IMR-90 (cell line): ENCODE results near the gene CDC42EP4. TPM values are rescaled to one million over a fixed set of nuclear protein-coding genes. Genes with fewer than 3 reads are reported as not detected.

Source experiments
- ATAC-seq: fragments of 200-7000 bp; cut with Tn5 transposase; 2 replicates; pipeline ENCODE4 v1.9.1; 2020; ENCODE audit warnings: low read depth, mild to moderate bottlenecking, moderate library complexity
- BruUV-seq: library from RNA; stranded (reverse); fragments of 400-500 nt; replicated peaks from 2 replicates; lab custom pipeline; 2021; lab: Mats Ljungman, UMichigan
- CTCF ChIA-PET: fragments of 300-600 bp; formaldehyde crosslinking; extraction: SDS; loops from one replicate; lab custom pipeline; 2021; ENCODE audit warnings: antibody characterized with exemption; lab: Yijun Ruan, JAX
- POLR2A ChIA-PET: fragments of 300-600 bp; sonication (Branson Sonifier 250); formaldehyde crosslinking; loops from one replicate; lab custom pipeline; 2022; ENCODE audit warnings: antibody characterized with exemption; ENCODE audit not compliant: unreplicated experiment; lab: Charles Lee
- DNase-seq: peaks from one replicate; pipeline ENCODE4 v3.0.0; 2013
- H2AFZ ChIP-seq: replicated peaks from 2 replicates; pipeline ENCODE3; 2013; ENCODE audit warnings: low read length, mild to moderate bottlenecking; ENCODE audit not compliant: poor library complexity
- H2AK5ac ChIP-seq: 2 replicates; pipeline ENCODE4 v1.6.1; 2013; ENCODE audit warnings: low read depth, low read length, inconsistent platforms
- H2AK9ac ChIP-seq: replicated peaks from 2 replicates; pipeline ENCODE3; 2013; ENCODE audit warnings: mild to moderate bottlenecking, low read depth, low read length, moderate library complexity; ENCODE audit not compliant: poor library complexity
- H2BK120ac ChIP-seq: 2 replicates; pipeline ENCODE4 v1.6.1; 2013; ENCODE audit warnings: low read depth, low read length, inconsistent platforms
- H2BK15ac ChIP-seq: 3 replicates; pipeline ENCODE4 v1.6.1; 2013; ENCODE audit warnings: low read depth, low read length, inconsistent platforms
- H2BK20ac ChIP-seq: 2 replicates; pipeline ENCODE4 v1.6.1; 2013; ENCODE audit warnings: low read depth, mild to moderate bottlenecking, inconsistent platforms, low read length, moderate library complexity
- H2BK5ac ChIP-seq: 2 replicates; pipeline ENCODE4 v1.6.1; 2013; ENCODE audit warnings: mild to moderate bottlenecking, low read depth, low read length, inconsistent platforms; ENCODE audit not compliant: poor library complexity, severe bottlenecking
- H3K14ac ChIP-seq: replicated peaks from 2 replicates; pipeline ENCODE4 v1.6.1; 2013; ENCODE audit warnings: low read depth, low read length, inconsistent platforms
- H3K18ac ChIP-seq: 2 replicates; pipeline ENCODE4 v1.6.1; 2013; ENCODE audit warnings: low read depth, low read length, control low read depth
- H3K23ac ChIP-seq: 2 replicates; pipeline ENCODE4 v1.6.1; 2013; ENCODE audit warnings: low read depth, low read length, inconsistent platforms
- H3K27ac ChIP-seq: 2 replicates; pipeline ENCODE4 v1.5.1; 2013; ENCODE audit warnings: mild to moderate bottlenecking, control low read depth, low read length; ENCODE audit not compliant: insufficient read depth
- H3K27me3 ChIP-seq: 2 replicates; pipeline ENCODE4 v1.6.1; 2013; ENCODE audit warnings: low read length; ENCODE audit not compliant: control insufficient read depth, insufficient read depth
- H3K36me3 ChIP-seq: 2 replicates; pipeline ENCODE4 v1.6.1; 2013; ENCODE audit warnings: low read length, mixed read lengths; ENCODE audit not compliant: control insufficient read depth, insufficient read depth
- H3K4ac ChIP-seq: 2 replicates; pipeline ENCODE4 v1.6.1; 2013; ENCODE audit warnings: low read depth, low read length, inconsistent platforms
- H3K4me1 ChIP-seq: 2 replicates; pipeline ENCODE4 v1.6.1; 2013; ENCODE audit warnings: low read length, mixed read lengths; ENCODE audit not compliant: control insufficient read depth, insufficient read depth
- H3K4me2 ChIP-seq: 2 replicates; pipeline ENCODE4 v1.6.1; 2013; ENCODE audit warnings: low read depth, mild to moderate bottlenecking, control low read depth, low read length, moderate library complexity
- H3K4me3 ChIP-seq: 2 replicates; pipeline ENCODE4 v1.5.1; 2013; ENCODE audit warnings: low read depth, mild to moderate bottlenecking, control low read depth, low read length, moderate library complexity; ENCODE audit not compliant: insufficient read depth
- H3K56ac ChIP-seq: 2 replicates; pipeline ENCODE4 v1.6.1; 2013; ENCODE audit warnings: low read length, inconsistent platforms; ENCODE audit not compliant: insufficient read depth; ENCODE audit errors: extremely low read depth
- H3K79me1 ChIP-seq, 2 experiments: 2 replicates each; pipeline ENCODE4 v1.6.1; 2013; ENCODE audit warnings: low read length in 2 of 2, inconsistent platforms in 1 of 2, low read depth in 1 of 2
- H3K9ac ChIP-seq: 2 replicates; pipeline ENCODE4 v1.6.1; 2013; ENCODE audit warnings: low read depth, low read length, control low read depth
- H3K9me1 ChIP-seq: 2 replicates; pipeline ENCODE4 v1.6.1; 2013; ENCODE audit warnings: low read length, inconsistent platforms; ENCODE audit not compliant: insufficient read depth
- H3K9me3 ChIP-seq: 2 replicates; pipeline ENCODE4 v1.6.1; 2013; ENCODE audit warnings: low read length; ENCODE audit not compliant: control insufficient read depth, insufficient read depth
- H4K20me1 ChIP-seq: 2 replicates; pipeline ENCODE4 v1.6.1; 2013; ENCODE audit warnings: low read length, inconsistent platforms; ENCODE audit not compliant: insufficient read depth
- H4K5ac ChIP-seq: 2 replicates; pipeline ENCODE4 v1.6.1; 2013; ENCODE audit warnings: mild to moderate bottlenecking, low read depth, low read length, control low read depth
- H4K8ac ChIP-seq, 2 experiments: 2 replicates each; pipeline ENCODE4 v1.6.1; 2013; ENCODE audit warnings: low read depth in 2 of 2, low read length in 2 of 2, control low read depth in 1 of 2, inconsistent platforms in 1 of 2
- H4K91ac ChIP-seq: 2 replicates; pipeline ENCODE4 v1.6.1; 2013; ENCODE audit warnings: low read depth, low read length, inconsistent platforms; ENCODE audit not compliant: insufficient read depth
- CEBPB ChIP-seq: IDR thresholded peaks from 2 replicates; pipeline ENCODE4 v1.6.1; 2012; ENCODE audit warnings: low read depth, low read length, improper control_type of control experiment
- MAZ ChIP-seq: IDR thresholded peaks from 2 replicates; pipeline ENCODE4 v1.6.1; 2012; ENCODE audit warnings: low read depth, mild to moderate bottlenecking, low read length, improper control_type of control experiment, moderate library complexity, borderline replicate concordance
- NFE2L2 ChIP-seq: fragments of 150-350 bp; IDR thresholded peaks from 2 replicates; pipeline ENCODE4 v1.6.1; 2016; ENCODE audit warnings: low read depth, mild to moderate bottlenecking, low read length
- RCOR1 ChIP-seq: IDR thresholded peaks from 2 replicates; pipeline ENCODE4 v1.6.1; 2012; ENCODE audit warnings: mild to moderate bottlenecking, low read length, improper control_type of control experiment; ENCODE audit not compliant: insufficient replicate concordance
- RFX5 ChIP-seq: IDR thresholded peaks from 2 replicates; pipeline ENCODE4 v1.8.0; 2012; ENCODE audit warnings: low read depth, mild to moderate bottlenecking, low read length, moderate library complexity
- SMC3 ChIP-seq: fragments of 150-350 bp; IDR thresholded peaks from 2 replicates; pipeline ENCODE4 v1.6.1; 2016; ENCODE audit warnings: low read depth, mild to moderate bottlenecking, antibody characterized with exemption, low read length, moderate library complexity
- WGBS, 2 experiments: methylation state at CpG; one replicate each; pipeline versions ENCODE4 v1.1.5 to v1.1.7; 2013; ENCODE audit warnings: missing lambda C conversion rate in 2 of 2; ENCODE audit not compliant: insufficient read length in 1 of 2; ENCODE audit errors: extremely low coverage in 2 of 2; 5-methylcytosine and 5-hydroxymethylcytosine counted together
- dilution Hi-C: fragments of 300-500 bp; cut with HindIII; formaldehyde crosslinking; loops from one replicate; pipeline ENCODE4 v1.14.3; 2018; ENCODE audit warnings: low sequenced_read_pairs; ENCODE audit not compliant: unreplicated experiment
- in situ Hi-C: fragments of 300-500 bp; cut with MboI; formaldehyde crosslinking; loops from 3 replicates; pipeline ENCODE4 v1.14.3; 2019; ENCODE audit warnings: low sequenced_read_pairs, inconsistent platforms, mixed read lengths
- intact Hi-C: fragments of 100-400 bp; cut with micrococcal nuclease; formaldehyde crosslinking; loops from 2 replicates; pipeline ENCODE4 v1.10.0; 2022
- polyA plus RNA-seq, 3 experiments: library from polyadenylated mRNA; depleted of rRNA; stranded (reverse); fragments of >200 nt; gene quantifications; 2 replicates each; pipeline ENCODE4 v1.2.3, GENCODE V29; 2012; ENCODE audit warnings: low replicate concordance in 1 of 3
- total RNA-seq: library from RNA; depleted of rRNA; stranded (reverse); fragments of >200 nt; gene quantifications from 2 replicates; pipeline ENCODE4 v1.2.3, GENCODE V29; 2012
- TF ChIP-seq, protein P1 (sequence below): fragments of 150-350 bp; IDR thresholded peaks from 2 replicates; pipeline ENCODE4 v1.6.1; 2017; ENCODE audit warnings: mild to moderate bottlenecking, antibody characterized with exemption, low read length, low read depth
- TF ChIP-seq, protein P2 (sequence below): conservative IDR thresholded peaks from 2 replicates; pipeline ENCODE4 v1.5.1; 2012; ENCODE audit warnings: mild to moderate bottlenecking, low read depth, low read length, improper control_type of control experiment

CDC42EP4 gene
- total and polyA plus RNA-seq, 2 of the 4 experiments (the other 2 are of a cell fraction) = 14.3 to 25.8 TPM

DNA sequence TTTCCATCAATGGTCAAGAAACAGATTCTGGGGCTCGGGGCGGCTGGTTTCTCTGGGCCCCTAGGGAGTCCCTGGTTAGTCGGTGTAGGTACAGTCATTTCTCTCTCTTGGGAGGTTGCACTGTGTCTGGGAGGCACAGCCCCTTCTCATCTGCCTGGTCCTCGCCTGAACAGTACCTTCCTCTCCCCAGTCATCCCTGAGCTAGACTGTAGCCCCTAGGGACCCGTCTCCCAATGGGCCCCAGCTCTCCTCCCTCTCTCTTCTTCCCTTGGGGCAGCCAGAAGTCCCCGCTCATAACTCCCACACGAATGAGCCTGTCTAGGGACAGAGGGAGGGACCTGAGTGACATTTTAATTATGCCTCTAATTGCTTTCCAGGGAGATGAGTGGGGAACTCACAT is 29.9 kb downstream of the CDC42EP4 start:
- in situ Hi-C loops (no loop called here), dilution Hi-C loops (no loop called here), intact Hi-C loops (no loop called here)
- Histone ChIP-seq H2BK120ac (no peak overlapping the region), H2AK9ac (peak overlapping the region; percentile 9), H3K9me1 (peaks cover 5% of the 10 kb centered on the region; the same call in 1 of the 2 replicates), H3K23ac (no peak overlapping the region), H3K56ac (no peak overlapping the region), H3K14ac (no peak overlapping the region), H3K4me1 (peaks cover 10% of the 10 kb centered on the region; the same call in 1 of the 2 replicates), H3K4me2 (no peak overlapping the region), H3K4ac (no peak overlapping the region), H3K4me3 (no peak overlapping the region), H4K20me1 (peaks cover 31% of the 10 kb centered on the region), H3K9ac (no peak overlapping the region), H3K27me3 (no peaks in the 10 kb centered on the region), H4K5ac (no peak overlapping the region), H3K9me3 (no peaks in the 10 kb centered on the region), H2BK20ac (no peak overlapping the region), H3K27ac (no peak overlapping the region), H2BK15ac (no peak overlapping the region), H2AK5ac (no peak overlapping the region), H2AFZ (no peak overlapping the region), H3K79me1 (peaks cover 13 to 56% of the 10 kb centered on the region in 2 experiments), H3K36me3 (peaks cover 38% of the 10 kb centered on the region), H3K18ac (no peak overlapping the region), H4K91ac (no peak overlapping the region), H2BK5ac (no peak overlapping the region), H4K8ac (no peak overlapping the region)
- CTCF ChIA-PET = no interaction called here
- TF ChIP-seq, protein P1, sequence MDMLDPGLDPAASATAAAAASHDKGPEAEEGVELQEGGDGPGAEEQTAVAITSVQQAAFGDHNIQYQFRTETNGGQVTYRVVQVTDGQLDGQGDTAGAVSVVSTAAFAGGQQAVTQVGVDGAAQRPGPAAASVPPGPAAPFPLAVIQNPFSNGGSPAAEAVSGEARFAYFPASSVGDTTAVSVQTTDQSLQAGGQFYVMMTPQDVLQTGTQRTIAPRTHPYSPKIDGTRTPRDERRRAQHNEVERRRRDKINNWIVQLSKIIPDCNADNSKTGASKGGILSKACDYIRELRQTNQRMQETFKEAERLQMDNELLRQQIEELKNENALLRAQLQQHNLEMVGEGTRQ = no peak
- TF ChIP-seq RCOR1 (no peak), RFX5 (no peak), CEBPB (no peak), NFE2L2 (no peak), MAZ (no peak), SMC3 (no peak)
- TF ChIP-seq, protein P2, sequence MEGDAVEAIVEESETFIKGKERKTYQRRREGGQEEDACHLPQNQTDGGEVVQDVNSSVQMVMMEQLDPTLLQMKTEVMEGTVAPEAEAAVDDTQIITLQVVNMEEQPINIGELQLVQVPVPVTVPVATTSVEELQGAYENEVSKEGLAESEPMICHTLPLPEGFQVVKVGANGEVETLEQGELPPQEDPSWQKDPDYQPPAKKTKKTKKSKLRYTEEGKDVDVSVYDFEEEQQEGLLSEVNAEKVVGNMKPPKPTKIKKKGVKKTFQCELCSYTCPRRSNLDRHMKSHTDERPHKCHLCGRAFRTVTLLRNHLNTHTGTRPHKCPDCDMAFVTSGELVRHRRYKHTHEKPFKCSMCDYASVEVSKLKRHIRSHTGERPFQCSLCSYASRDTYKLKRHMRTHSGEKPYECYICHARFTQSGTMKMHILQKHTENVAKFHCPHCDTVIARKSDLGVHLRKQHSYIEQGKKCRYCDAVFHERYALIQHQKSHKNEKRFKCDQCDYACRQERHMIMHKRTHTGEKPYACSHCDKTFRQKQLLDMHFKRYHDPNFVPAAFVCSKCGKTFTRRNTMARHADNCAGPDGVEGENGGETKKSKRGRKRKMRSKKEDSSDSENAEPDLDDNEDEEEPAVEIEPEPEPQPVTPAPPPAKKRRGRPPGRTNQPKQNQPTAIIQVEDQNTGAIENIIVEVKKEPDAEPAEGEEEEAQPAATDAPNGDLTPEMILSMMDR = no peak
- POLR2A ChIA-PET = no interaction called here
- DNase-seq (no peak), ATAC-seq (no peak)
- no TSS peak for BruUV-seq
- WGBS, 2 experiments = 100% methylated on average over 1 of the region's 7 CpGs; no CpG with 5 or more reads in 1 of the 2 experiments
